Measurements from ENCODE around the gene C1orf159.

Gene C1orf159

GRCh38 chr1:1121611-1122077, 5.8 kb upstream of the C1orf159 start:
- H3K4me1 ChIP-seq (ENCODE audit: insufficient read depth, low read length), result peaks cover 3% of the 10 kb centered on the region; the same call in 1 of the 2 replicates
- no peak overlapping the region for H3K9ac ChIP-seq (ENCODE audit: low read depth, low read length)
- no peaks in the 10 kb centered on the region for H3K36me3 ChIP-seq (ENCODE audit: insufficient read depth, low read length)
- no peaks in the 10 kb centered on the region for H3K9me3 ChIP-seq (ENCODE audit: control insufficient read depth, insufficient read depth, low read length)

DNA sequence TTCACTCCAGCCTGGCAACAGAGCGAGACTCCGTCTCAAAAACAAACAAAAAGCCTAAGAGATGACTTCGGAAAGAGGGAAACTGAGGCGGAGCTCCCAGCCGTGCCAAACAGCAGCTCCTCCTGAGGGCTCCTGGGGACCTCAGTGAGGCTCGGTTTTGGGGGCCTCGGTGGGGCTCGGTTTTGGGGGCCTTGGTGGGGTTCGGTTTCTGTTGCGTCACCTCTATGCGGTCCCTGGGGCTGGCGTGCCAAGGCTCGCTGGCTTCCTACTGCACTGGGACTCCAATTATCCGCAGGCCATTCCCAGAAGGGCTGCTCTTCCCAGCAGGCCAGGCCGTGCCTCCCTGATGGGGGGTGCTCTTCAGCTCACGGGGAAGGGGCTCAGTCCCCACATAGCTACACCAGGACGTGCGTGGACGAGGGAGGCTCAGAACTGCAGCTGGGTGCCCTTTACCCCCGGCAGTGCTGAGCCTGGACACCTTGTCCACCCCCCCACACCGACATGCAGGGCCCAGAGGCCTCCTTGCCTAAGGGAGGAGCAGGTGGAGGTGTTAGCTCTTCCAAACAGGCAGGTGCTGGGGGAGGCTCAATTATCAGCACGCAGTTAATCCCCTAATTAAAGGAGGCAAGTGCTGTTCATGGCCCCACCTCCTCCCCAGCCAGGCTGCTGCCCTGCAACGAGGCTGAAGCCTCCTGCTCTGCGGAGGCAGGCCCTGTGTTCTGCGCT, 5.1 kb upstream of the C1orf159 start:
- Histone ChIP-seq H3K36me3 (ENCODE audit: insufficient read depth, low read length) (no peaks in the 10 kb centered on the region), H3K9ac (ENCODE audit: low read depth, low read length) (no peak overlapping the region), H3K4me1 (ENCODE audit: insufficient read depth, low read length) (peaks cover 3% of the 10 kb centered on the region; the same call in 1 of the 2 replicates), H3K9me3 (ENCODE audit: control insufficient read depth, insufficient read depth, low read length) (no peaks in the 10 kb centered on the region)

DNA sequence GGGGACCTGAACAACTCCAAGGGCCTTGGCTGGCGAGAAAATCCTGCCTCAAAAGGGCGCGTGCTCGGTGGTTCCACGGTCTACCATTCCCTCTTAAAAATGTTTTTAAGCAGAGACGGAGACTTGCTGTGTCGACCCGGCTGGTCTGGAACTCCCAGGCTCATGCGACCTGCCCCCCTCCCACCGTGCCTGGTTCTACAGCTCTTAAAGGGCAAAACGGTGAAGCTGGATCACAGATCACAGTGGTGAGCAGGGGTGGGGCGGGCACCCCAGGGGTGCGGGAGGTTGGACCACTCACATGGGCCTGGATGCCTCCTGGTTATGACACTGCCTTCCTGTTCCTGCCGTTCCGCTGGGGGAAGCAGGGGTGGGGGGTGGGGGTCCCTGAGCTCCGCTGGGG, 4.2 kb upstream of the C1orf159 start:
- Histone ChIP-seq H3K4me1 (ENCODE audit: insufficient read depth, low read length) (peaks cover 3% of the 10 kb centered on the region; the same call in 1 of the 2 replicates), H3K9ac (ENCODE audit: low read depth, low read length) (no peak overlapping the region), H3K9me3 (ENCODE audit: control insufficient read depth, insufficient read depth, low read length) (no peaks in the 10 kb centered on the region), H3K36me3 (ENCODE audit: insufficient read depth, low read length) (no peaks in the 10 kb centered on the region)

DNA sequence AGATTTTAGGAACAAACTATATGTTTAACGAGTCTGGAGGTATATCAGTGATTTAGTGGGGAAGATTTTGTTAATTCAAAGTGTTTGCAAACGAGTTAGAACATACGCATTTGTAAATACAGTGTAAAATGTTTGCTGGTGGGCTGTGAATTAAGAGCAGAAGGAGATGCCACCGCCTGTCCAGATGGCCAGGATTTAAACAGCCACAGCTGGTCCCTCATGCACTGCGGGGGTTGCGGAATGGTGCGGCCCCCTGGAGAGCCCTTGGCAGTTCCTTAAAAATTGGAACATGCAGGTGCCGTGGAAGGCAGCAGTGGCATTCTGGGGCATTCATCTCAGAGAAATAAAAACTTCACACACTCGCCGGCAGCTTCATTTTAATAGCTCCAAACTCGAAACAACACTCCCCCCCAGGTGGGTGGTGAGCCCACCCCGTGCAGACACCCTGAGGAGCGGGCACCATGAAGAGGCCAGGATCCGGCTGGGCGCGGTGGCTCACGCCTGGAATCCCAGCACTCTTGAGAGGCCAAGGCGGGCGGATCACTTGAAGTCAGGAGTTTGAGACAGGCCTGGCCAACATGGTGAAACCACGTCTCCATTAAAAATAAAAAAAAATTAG, 3.5 kb upstream of the C1orf159 start:
- H3K9ac ChIP-seq (ENCODE audit: low read depth, low read length), result no peak overlapping the region
- no peaks in the 10 kb centered on the region for H3K36me3 ChIP-seq (ENCODE audit: insufficient read depth, low read length)
- peaks cover 3% of the 10 kb centered on the region; the same call in 1 of the 2 replicates for H3K4me1 ChIP-seq (ENCODE audit: insufficient read depth, low read length)
- H3K9me3 ChIP-seq (ENCODE audit: control insufficient read depth, insufficient read depth, low read length), result no peaks in the 10 kb centered on the region

DNA sequence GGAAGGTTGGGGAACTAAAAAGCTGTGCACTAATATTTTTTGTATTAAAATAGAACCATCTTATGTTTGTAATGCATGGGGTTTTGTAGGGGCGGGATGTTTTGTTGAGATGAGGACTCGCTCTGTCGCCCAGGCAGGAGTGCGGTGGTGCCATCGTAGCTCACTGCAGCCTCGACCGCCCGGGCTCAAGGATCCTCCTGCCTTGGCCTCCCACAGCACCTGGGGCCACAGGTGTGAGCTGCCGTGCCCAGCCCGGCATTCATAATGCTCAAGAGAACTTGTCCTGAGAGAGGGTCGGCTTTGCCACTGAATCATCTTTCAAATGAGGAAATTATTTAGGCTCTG, 3.0 kb upstream of the C1orf159 start:
- H3K36me3 ChIP-seq (ENCODE audit: insufficient read depth, low read length), result no peaks in the 10 kb centered on the region
- H3K4me1 ChIP-seq (ENCODE audit: insufficient read depth, low read length), result peaks cover 3% of the 10 kb centered on the region; the same call in 1 of the 2 replicates
- no peak overlapping the region for H3K9ac ChIP-seq (ENCODE audit: low read depth, low read length)
- H3K9me3 ChIP-seq (ENCODE audit: control insufficient read depth, insufficient read depth, low read length), result no peaks in the 10 kb centered on the region

DNA sequence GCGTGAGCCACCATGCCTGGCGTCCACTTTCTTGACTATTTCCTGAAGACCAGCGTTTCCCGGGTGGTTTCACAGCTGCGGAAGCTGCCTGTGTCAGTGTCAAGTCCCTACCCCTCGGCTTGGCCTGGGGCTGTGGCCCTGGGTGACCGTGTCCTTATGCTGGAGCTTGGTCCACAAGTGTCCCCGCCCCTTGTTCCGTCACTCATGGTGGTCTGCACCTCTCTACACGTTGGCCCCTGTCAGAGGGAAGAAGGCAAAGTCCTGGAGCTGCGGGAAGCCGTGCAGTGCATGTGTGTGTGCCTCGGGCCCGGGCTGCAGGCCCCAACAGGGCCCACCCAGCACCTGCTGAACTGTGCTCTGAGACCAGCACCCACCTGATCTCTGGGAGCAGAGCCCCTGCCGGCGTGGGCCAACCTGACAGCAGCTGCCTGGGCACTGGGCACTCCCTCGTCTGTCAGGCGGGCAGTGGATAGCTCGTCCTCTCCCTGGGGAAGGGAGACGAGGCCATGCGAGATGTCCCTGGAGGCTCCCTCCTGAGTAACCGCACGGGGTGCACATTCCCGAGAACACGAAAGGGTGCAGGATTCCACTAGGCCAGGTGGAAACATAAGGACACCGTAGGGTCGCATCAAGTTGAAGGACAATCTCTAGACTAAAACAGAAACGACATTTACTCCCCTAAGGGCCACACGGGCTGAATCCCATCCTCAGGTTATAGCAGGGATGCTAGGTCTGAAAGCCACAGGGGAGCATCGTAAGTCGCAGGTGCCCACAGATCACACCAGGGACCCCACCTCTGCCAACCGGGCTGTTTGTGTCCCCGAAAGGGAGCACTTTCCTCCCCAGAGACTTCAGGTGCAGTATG, 2.4 kb upstream of the C1orf159 start:
- Histone ChIP-seq H3K36me3 (ENCODE audit: insufficient read depth, low read length) (no peaks in the 10 kb centered on the region; the same call in 1 of the 2 replicates), H3K4me1 (ENCODE audit: insufficient read depth, low read length) (peaks cover 3% of the 10 kb centered on the region; the same call in 1 of the 2 replicates), H3K9ac (ENCODE audit: low read depth, low read length) (no peak overlapping the region), H3K9me3 (ENCODE audit: control insufficient read depth, insufficient read depth, low read length) (peaks cover 2% of the 10 kb centered on the region; the same call in 1 of the 2 replicates)

- peaks cover 2% of the 10 kb centered on the region; the same call in 1 of the 2 replicates for H3K9me3 ChIP-seq (ENCODE audit: control insufficient read depth, insufficient read depth, low read length)
- no peaks in the 10 kb centered on the region; the same call in 1 of the 2 replicates for H3K36me3 ChIP-seq (ENCODE audit: insufficient read depth, low read length)
- peaks cover 3% of the 10 kb centered on the region; the same call in 1 of the 2 replicates for H3K4me1 ChIP-seq (ENCODE audit: insufficient read depth, low read length)
- no peak overlapping the region for H3K9ac ChIP-seq (ENCODE audit: low read depth, low read length)
Observed at GRCh38 chr1:1117469-1117831, 1.6 kb upstream of the C1orf159 start.

DNA sequence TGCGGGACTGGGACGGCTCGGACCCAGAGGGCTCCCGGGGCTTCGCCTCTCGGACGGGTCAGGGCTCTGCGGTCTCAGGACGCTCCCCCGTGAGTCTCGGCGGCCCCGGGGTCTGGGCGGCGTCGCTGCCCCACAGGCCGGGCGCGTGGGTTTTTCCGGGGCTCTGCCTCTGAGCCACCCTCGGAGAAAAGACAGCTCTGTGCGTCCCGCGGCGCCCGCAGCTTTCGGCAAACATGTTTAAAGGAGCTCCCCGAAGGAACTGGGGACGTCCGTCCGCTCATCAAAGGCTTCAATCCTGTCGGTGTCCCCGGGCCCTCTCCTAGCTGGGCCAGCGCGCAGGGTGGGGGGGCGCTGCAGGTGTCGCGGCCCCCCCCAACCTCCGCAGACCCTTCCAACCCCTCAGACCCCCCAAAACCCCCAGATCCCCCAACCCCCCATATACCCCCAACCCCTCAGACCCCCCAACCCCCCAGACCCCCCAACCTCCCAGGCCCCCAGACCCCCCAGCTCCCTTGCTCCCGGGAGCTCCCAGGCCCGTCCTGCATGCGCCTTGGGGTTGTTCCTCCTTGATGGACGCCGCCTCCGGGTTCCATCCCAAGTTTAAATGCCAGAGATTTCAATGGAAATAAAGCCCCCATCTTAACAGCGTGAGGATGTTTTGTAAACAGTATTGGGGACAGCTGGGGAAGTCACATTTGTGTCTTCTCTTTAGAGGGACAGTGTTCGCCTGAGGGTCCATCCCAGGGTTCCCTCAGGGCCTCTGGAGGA, 996 bp upstream of the C1orf159 start:
- Histone ChIP-seq H3K9ac (ENCODE audit: low read depth, low read length) (peak overlapping the region; percentile 48; the same call in 1 of the 2 replicates), H3K9me3 (ENCODE audit: control insufficient read depth, insufficient read depth, low read length) (peaks cover 2% of the 10 kb centered on the region; the same call in 1 of the 2 replicates), H3K36me3 (ENCODE audit: insufficient read depth, low read length) (no peaks in the 10 kb centered on the region; the same call in 1 of the 2 replicates), H3K4me1 (ENCODE audit: insufficient read depth, low read length) (no peaks in the 10 kb centered on the region)

DNA sequence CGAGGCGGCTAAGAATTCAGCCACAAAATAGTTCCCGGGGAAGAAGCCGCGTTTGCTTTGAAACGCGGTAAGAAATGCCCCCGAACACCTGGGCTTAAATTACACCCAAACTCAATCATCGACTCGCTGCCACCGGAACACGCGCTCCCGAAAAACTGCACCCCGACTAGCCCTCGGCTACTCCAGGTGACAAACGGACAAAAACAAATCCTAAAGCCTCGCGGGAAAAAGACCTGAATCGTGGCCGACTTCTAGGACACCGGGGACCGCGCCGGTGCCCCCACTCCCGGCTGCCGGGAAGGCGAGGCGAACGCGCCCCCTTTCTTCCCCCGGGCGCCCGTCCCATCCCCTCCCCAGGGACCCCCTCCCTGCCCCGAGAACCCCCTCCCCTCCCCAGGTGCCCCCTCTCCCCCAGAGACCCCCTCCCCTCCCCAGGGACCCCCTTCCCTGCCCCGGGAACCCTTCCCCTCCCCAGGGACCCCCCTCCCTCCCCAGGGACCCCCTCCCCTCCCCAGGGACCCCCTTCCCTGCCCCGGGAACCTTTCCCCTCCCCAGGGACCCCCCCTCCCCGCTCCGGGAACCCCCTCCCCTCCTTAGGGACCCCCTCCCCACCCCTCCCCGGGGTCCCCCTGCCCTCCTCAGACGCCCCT, 628 bp downstream of the C1orf159 start:
- Histone ChIP-seq H3K9ac (ENCODE audit: low read depth, low read length) (peak overlapping the region; percentile 32), H3K36me3 (ENCODE audit: insufficient read depth, low read length) (no peaks in the 10 kb centered on the region; the same call in 1 of the 2 replicates), H3K4me1 (ENCODE audit: insufficient read depth, low read length) (no peaks in the 10 kb centered on the region), H3K9me3 (ENCODE audit: control insufficient read depth, insufficient read depth, low read length) (peaks cover 2% of the 10 kb centered on the region; the same call in 1 of the 2 replicates)

DNA sequence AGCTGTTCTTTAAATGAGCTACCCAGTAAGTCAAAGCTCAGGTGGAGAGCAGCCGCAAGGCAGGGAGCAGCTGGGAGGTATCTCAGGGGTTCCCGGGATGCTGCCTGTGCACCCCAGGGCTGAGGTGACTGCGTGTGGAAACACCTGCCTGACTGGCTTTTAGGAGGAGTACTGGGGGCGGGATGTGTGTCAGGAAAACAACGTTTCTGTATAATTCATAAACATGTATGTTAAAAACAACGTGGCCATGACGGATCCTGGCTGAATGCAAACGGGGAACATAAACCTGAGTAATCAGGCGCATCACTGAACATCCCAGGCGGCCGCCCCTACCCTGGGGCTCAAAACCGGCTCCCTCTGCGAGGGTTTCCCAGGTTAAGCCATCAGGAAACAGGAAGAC, 1.5 kb downstream of the C1orf159 start:
- H3K4me1 ChIP-seq (ENCODE audit: insufficient read depth, low read length), result no peaks in the 10 kb centered on the region
- no peak overlapping the region for H3K9ac ChIP-seq (ENCODE audit: low read depth, low read length)

DNA sequence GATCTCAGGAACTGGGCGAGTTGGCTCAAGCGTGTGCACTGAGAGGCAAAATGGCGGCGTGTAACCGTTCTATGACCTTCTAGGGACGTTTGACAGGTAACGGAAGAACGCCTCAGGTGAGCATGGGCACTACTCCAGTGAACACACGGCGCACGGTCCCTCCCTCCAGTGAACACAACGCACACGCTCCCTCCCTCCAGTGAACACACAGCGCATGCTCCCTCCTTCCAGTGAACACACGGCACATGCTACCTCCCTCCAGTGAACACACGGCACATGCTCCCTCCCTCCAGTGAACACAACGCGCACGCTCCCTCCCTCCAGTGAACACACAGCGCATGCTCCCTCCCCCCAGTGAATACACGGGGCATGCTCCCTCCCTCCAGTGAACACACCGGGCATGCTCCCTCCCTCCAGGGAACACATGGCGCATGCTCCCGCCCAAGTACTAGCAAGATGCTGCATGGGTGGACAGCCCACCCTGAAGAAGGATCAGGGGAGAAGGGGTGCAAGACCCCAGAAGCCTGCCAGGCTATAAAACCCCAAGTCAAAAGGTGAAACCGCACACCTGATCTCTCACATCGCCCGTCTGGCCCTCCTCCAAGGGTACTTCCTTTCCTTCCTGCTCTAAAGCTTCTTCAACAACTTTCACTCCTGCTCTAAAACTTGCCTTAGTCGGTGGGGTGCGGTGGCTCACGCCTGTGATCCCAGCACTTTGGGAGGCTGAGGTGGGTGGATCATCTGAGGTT, 3.5 kb downstream of the C1orf159 start:
- Histone ChIP-seq H3K9ac (ENCODE audit: low read depth, low read length) (no peak overlapping the region), H3K9me3 (ENCODE audit: control insufficient read depth, insufficient read depth, low read length) (peaks cover 2% of the 10 kb centered on the region; the same call in 1 of the 2 replicates), H3K36me3 (ENCODE audit: insufficient read depth, low read length) (no peaks in the 10 kb centered on the region; the same call in 1 of the 2 replicates), H3K4me1 (ENCODE audit: insufficient read depth, low read length) (no peaks in the 10 kb centered on the region)

More for the DNA sequence above, 1.5 kb downstream of the C1orf159 start:
- Histone ChIP-seq H3K36me3 (ENCODE audit: insufficient read depth, low read length) (no peaks in the 10 kb centered on the region; the same call in 1 of the 2 replicates), H3K9me3 (ENCODE audit: control insufficient read depth, insufficient read depth, low read length) (peaks cover 2% of the 10 kb centered on the region; the same call in 1 of the 2 replicates)

GRCh38 chr1:1111516-1112236, 4.2 kb downstream of the C1orf159 start:
- Histone ChIP-seq H3K9me3 (ENCODE audit: control insufficient read depth, insufficient read depth, low read length) (peaks cover 2% of the 10 kb centered on the region; the same call in 1 of the 2 replicates), H3K9ac (ENCODE audit: low read depth, low read length) (no peak overlapping the region), H3K4me1 (ENCODE audit: insufficient read depth, low read length) (no peaks in the 10 kb centered on the region), H3K36me3 (ENCODE audit: insufficient read depth, low read length) (no peaks in the 10 kb centered on the region; the same call in 1 of the 2 replicates)

Data from ES-I3 (cell line).